PFSK-1 (cell line): ENCODE measurements around the gene CSNK2A2.

Experiments used
- FOXP2 ChIP-seq: optimal IDR thresholded peaks from 2 replicates; pipeline ENCODE3; 2011; ENCODE audit warnings: borderline replicate concordance, control low read depth, inconsistent platforms; ENCODE audit not compliant: insufficient read depth; ENCODE audit errors: extremely low read length, extremely low read depth
- POLR2AphosphoS5 ChIP-seq: IDR thresholded peaks from 2 replicates; pipeline ENCODE4 v1.6.1; 2012; ENCODE audit warnings: low read depth, mild to moderate bottlenecking, control low read depth, low read length, moderate library complexity
- SIN3A ChIP-seq: IDR thresholded peaks from 2 replicates; pipeline ENCODE4 v1.6.1; 2012; ENCODE audit warnings: mild to moderate bottlenecking, low read length, moderate library complexity, borderline replicate concordance; ENCODE audit not compliant: insufficient read depth
- TAF1 ChIP-seq: IDR thresholded peaks from 2 replicates; pipeline ENCODE4 v1.6.1; 2012; ENCODE audit warnings: low read length, control low read depth, borderline replicate concordance; ENCODE audit not compliant: insufficient read depth
- TF ChIP-seq, protein P1 (sequence below), 2 experiments: IDR thresholded peaks; 2 replicates each; pipeline versions ENCODE4 v1.6.1 to v1.8.0; 2011 to 2012; ENCODE audit warnings: low read depth in 2 of 2, low read length in 2 of 2, control low read depth in 1 of 2, inconsistent platforms in 1 of 2, mild to moderate bottlenecking in 1 of 2, moderate library complexity in 1 of 2; ENCODE audit not compliant: insufficient read depth in 1 of 2

The CSNK2A2 gene

DNA sequence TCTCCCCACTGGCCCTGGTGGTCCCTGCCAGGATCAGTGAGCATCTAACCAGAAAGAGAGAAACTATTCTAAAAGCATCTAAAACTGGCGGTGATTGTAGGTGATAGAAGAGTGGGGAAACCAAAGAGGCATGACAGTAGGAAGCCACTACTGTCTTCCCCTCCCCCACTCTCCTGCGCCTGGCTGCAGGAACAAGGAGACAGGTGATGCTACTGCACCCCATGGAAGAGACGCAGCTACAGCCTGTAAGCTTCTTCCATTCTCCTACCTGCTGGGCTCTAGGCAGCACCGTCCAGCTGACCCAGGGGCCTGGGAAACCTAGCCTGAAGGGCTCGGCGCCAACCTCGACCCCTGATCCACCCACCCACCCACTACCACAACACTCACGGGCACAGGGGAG, 32.4 kb upstream of the CSNK2A2 start:
- TF ChIP-seq SIN3A: no peak
- TF ChIP-seq, protein P1, sequence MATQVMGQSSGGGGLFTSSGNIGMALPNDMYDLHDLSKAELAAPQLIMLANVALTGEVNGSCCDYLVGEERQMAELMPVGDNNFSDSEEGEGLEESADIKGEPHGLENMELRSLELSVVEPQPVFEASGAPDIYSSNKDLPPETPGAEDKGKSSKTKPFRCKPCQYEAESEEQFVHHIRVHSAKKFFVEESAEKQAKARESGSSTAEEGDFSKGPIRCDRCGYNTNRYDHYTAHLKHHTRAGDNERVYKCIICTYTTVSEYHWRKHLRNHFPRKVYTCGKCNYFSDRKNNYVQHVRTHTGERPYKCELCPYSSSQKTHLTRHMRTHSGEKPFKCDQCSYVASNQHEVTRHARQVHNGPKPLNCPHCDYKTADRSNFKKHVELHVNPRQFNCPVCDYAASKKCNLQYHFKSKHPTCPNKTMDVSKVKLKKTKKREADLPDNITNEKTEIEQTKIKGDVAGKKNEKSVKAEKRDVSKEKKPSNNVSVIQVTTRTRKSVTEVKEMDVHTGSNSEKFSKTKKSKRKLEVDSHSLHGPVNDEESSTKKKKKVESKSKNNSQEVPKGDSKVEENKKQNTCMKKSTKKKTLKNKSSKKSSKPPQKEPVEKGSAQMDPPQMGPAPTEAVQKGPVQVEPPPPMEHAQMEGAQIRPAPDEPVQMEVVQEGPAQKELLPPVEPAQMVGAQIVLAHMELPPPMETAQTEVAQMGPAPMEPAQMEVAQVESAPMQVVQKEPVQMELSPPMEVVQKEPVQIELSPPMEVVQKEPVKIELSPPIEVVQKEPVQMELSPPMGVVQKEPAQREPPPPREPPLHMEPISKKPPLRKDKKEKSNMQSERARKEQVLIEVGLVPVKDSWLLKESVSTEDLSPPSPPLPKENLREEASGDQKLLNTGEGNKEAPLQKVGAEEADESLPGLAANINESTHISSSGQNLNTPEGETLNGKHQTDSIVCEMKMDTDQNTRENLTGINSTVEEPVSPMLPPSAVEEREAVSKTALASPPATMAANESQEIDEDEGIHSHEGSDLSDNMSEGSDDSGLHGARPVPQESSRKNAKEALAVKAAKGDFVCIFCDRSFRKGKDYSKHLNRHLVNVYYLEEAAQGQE (IDR thresholded peaks at IDR 0.05; ENCODE audit: insufficient read depth in 1 of 2, low read depth in 2 of 2, low read length in 2 of 2): no peak
- TF ChIP-seq TAF1: no peak
- no peak for TF ChIP-seq FOXP2
- TF ChIP-seq POLR2AphosphoS5: no peak

DNA sequence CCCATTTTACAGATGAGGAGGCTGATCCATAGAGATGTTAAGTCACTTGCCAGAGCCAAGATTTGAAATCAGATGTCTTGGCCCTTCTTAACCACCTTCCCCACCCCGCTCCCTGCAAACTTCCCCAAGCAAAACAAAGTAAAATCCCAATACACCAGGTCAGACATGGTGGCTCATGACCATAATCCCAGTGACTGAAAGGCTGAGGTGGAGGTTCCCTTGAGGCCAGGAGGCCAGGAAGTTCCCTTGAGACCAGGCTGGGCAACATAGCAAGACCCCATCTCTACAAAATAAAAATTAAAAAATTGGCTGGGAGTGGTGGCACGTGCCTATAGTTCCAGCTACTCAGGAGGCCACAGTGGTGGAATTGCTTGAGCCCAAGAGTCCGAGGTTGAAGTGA, 28.9 kb upstream of the CSNK2A2 start:
- TF ChIP-seq FOXP2 (no peak), POLR2AphosphoS5 (no peak), SIN3A (no peak), TAF1 (no peak)
- TF ChIP-seq, protein P1 (IDR thresholded peaks at IDR 0.05; ENCODE audit: insufficient read depth in 1 of 2, low read depth in 2 of 2, low read length in 2 of 2): no peak

DNA sequence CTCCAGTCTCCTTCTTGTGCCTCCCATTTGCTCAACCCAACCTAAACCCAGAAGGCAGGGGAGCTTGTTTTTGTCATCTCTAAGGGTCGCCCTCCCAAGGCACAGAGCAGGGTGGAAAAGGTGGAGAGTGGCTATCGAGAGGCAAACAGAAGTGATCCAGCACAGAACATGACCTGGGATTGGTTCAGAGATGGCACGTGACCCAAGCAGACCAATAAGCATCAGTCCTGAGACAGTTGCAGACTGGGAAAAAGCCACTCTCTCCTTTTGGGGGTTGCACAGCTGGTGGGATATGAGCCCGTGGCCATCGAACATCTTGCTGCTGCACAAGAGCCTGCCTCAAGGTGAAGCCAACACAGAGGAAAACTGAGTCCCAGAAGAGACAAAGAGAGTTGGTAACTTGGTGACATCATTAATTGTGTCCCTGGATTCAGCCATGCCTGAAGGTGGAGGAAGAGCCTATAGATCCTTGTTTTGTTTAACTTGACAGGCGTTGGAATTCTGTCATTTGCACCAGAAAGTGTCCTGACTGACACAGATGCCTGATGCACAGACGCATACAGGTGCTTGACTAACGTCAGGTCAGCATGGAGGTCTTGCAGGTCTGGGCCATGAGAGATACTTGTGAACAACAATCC, 28.2 kb upstream of the CSNK2A2 start:
- TF ChIP-seq POLR2AphosphoS5 (no peak), SIN3A (no peak), FOXP2 (no peak), TAF1 (no peak)
- TF ChIP-seq, protein P1 (IDR thresholded peaks at IDR 0.05; ENCODE audit: insufficient read depth in 1 of 2, low read depth in 2 of 2, low read length in 2 of 2): no peak

DNA sequence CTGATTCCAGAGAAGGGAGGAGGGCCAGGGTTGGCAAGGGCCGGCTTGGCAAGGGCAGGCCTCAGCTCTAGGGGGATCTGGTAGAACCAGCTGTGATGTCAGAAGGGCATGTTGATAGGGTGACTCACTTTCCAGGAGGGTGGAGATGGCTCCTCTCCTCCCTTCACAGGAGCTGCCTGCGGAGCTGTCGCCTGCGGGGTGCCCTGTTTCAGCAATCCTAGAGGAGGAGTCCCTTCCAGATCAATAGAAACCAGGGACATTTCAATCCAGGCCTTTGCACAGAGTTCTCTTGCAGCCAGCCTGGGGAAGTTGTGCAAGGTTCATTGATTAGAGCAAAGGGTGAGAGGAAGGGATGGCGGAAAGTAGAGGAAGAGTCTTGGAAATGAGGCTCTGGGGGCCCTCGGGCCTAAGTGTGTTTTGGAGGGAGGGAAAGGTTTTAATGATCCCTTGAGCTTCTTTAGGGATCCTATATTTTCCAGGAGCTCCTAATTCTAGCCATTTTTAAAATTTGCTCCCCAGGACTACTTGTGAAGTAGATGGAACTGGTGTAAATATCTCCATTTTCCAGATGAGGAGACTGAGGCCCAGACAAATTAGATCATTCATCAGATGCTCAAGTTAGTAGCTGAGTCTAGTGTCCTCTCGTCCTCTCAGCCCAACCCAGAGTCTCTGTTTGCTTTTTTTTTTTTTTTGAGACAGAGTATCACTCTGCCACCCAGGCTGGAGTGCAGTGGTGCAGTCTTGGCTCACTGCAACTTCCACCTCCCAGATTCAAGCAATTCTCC, 24.8 kb upstream of the CSNK2A2 start:
- TF ChIP-seq, protein P1 (IDR thresholded peaks at IDR 0.05; ENCODE audit: insufficient read depth in 1 of 2, low read depth in 2 of 2, low read length in 2 of 2): no peak
- TF ChIP-seq FOXP2: no peak
- TF ChIP-seq SIN3A: no peak
- TF ChIP-seq TAF1: no peak
- no peak for TF ChIP-seq POLR2AphosphoS5
